WERI-Rb-1 (cell line): ENCODE measurements around the gene BIN1.
A peak's percentile ranks its signal among the peaks of the same experiment; 100 is the strongest.

Experiments
- DNase-seq: peaks from one replicate; pipeline ENCODE4 v3.0.0-alpha.2; 2020
- H3K27ac ChIP-seq: fragments of 250-450 bp; sonication (Bioruptor Pico); 2 replicates; pipeline ENCODE4 v1.5.1; 2020; ENCODE audit warnings: mild to moderate bottlenecking, moderate library complexity
- H3K27me3 ChIP-seq: fragments of 250-450 bp; sonication (Bioruptor Pico); 2 replicates; pipeline ENCODE4 v1.5.1; 2021; ENCODE audit warnings: mild to moderate bottlenecking, low read depth, moderate library complexity; ENCODE audit not compliant: insufficient read depth, severe bottlenecking
- H3K36me3 ChIP-seq: fragments of 250-450 bp; sonication (Bioruptor Pico); 2 replicates; pipeline ENCODE4 v1.5.1; 2020; ENCODE audit warnings: mild to moderate bottlenecking, moderate library complexity
- H3K4me3 ChIP-seq: 2 replicates; pipeline ENCODE4 v1.5.1; 2011; ENCODE audit warnings: low read depth, mild to moderate bottlenecking, control low read depth, low read length
- H3K9me3 ChIP-seq: fragments of 250-450 bp; sonication (Bioruptor Pico); 2 replicates; pipeline ENCODE4 v1.5.1; 2021; ENCODE audit warnings: mild to moderate bottlenecking, moderate library complexity; ENCODE audit not compliant: severe bottlenecking
- CTCF ChIP-seq: IDR thresholded peaks from 2 replicates; pipeline ENCODE4 v1.5.1; 2011; ENCODE audit warnings: low read depth, mild to moderate bottlenecking, control low read depth, inconsistent platforms, low read length

Gene BIN1

GRCh38 chr2:127137741-127138140 is 30.8 kb upstream of the BIN1 start:
- Histone ChIP-seq H3K4me3 (no peak overlapping the region), H3K27me3 (no peaks in the 10 kb centered on the region), H3K36me3 (no peaks in the 10 kb centered on the region), H3K9me3 (peaks cover 4% of the 10 kb centered on the region), H3K27ac (no peak overlapping the region)
- no peak for DNase-seq
- no peak for TF ChIP-seq CTCF

GRCh38 chr2:127137225-127137624 is 30.3 kb upstream of the BIN1 start:
- H3K4me3 ChIP-seq = no peak overlapping the region
- H3K27ac ChIP-seq = no peak overlapping the region
- no peak for TF ChIP-seq CTCF
- no peaks in the 10 kb centered on the region for H3K36me3 ChIP-seq
- H3K9me3 ChIP-seq = peaks cover 4% of the 10 kb centered on the region
- H3K27me3 ChIP-seq = no peaks in the 10 kb centered on the region
- no peak for DNase-seq

GRCh38 chr2:127134833-127135830 is 28.2 kb upstream of the BIN1 start:
- H3K27me3 ChIP-seq = no peaks in the 10 kb centered on the region
- TF ChIP-seq CTCF = no peak
- no peaks in the 10 kb centered on the region for H3K36me3 ChIP-seq
- peak overlapping the region; percentile 25 for H3K27ac ChIP-seq
- DNase-seq = peak; percentile 55
- peaks cover 4% of the 10 kb centered on the region for H3K9me3 ChIP-seq
- no peak overlapping the region for H3K4me3 ChIP-seq

GRCh38 chr2:127134235-127134634 is 27.3 kb upstream of the BIN1 start:
- H3K27me3 ChIP-seq = no peaks in the 10 kb centered on the region
- no peak overlapping the region for H3K4me3 ChIP-seq
- TF ChIP-seq CTCF = no peak
- H3K9me3 ChIP-seq = peaks cover 4% of the 10 kb centered on the region
- DNase-seq = no peak
- H3K36me3 ChIP-seq = no peaks in the 10 kb centered on the region
- peak overlapping the region; percentile 1 for H3K27ac ChIP-seq

GRCh38 chr2:127133793-127134192 is 26.8 kb upstream of the BIN1 start:
- TF ChIP-seq CTCF = no peak
- H3K36me3 ChIP-seq = no peaks in the 10 kb centered on the region
- no peak for DNase-seq
- no peak overlapping the region for H3K27ac ChIP-seq
- no peaks in the 10 kb centered on the region for H3K27me3 ChIP-seq
- H3K4me3 ChIP-seq = no peak overlapping the region
- no peaks in the 10 kb centered on the region for H3K9me3 ChIP-seq
